PFSK-1 (cell line): Measurements from ENCODE around the gene CARMIL3.

ENCODE experiments used
- FOXP2 ChIP-seq: optimal IDR thresholded peaks from 2 replicates; pipeline ENCODE3; 2011; ENCODE audit warnings: borderline replicate concordance, control low read depth, inconsistent platforms; ENCODE audit not compliant: insufficient read depth; ENCODE audit errors: extremely low read length, extremely low read depth
- POLR2AphosphoS5 ChIP-seq: IDR thresholded peaks from 2 replicates; pipeline ENCODE4 v1.6.1; 2012; ENCODE audit warnings: low read depth, mild to moderate bottlenecking, control low read depth, low read length, moderate library complexity
- REST ChIP-seq, 2 experiments: IDR thresholded peaks; 2 replicates each; pipeline versions ENCODE4 v1.6.1 to v1.8.0; 2011 to 2012; ENCODE audit warnings: low read depth in 2 of 2, low read length in 2 of 2, control low read depth in 1 of 2, inconsistent platforms in 1 of 2, mild to moderate bottlenecking in 1 of 2, moderate library complexity in 1 of 2; ENCODE audit not compliant: insufficient read depth in 1 of 2
- SIN3A ChIP-seq: IDR thresholded peaks from 2 replicates; pipeline ENCODE4 v1.6.1; 2012; ENCODE audit warnings: mild to moderate bottlenecking, low read length, moderate library complexity, borderline replicate concordance; ENCODE audit not compliant: insufficient read depth
- TAF1 ChIP-seq: IDR thresholded peaks from 2 replicates; pipeline ENCODE4 v1.6.1; 2012; ENCODE audit warnings: low read length, control low read depth, borderline replicate concordance; ENCODE audit not compliant: insufficient read depth

Gene CARMIL3

GRCh38 chr14:24062216-24062980 lies 10.6 kb downstream of the CARMIL3 start:
- TF ChIP-seq POLR2AphosphoS5 (no peak), FOXP2 (no peak), TAF1 (no peak)

GRCh38 chr14:24063263-24063836 lies 11.5 kb downstream of the CARMIL3 start:
- TF ChIP-seq REST (IDR thresholded peaks at IDR 0.05; ENCODE audit: insufficient read depth in 1 of 2, low read depth in 2 of 2, low read length in 2 of 2) = no peak
- TF ChIP-seq SIN3A = no peak
- no peak for TF ChIP-seq POLR2AphosphoS5

- TF ChIP-seq FOXP2 (no peak), REST (IDR thresholded peaks at IDR 0.05; ENCODE audit: insufficient read depth in 1 of 2, low read depth in 2 of 2, low read length in 2 of 2) (no peak), TAF1 (no peak), POLR2AphosphoS5 (no peak), SIN3A (no peak)
Observed at GRCh38 chr14:24064091-24064795, 12.4 kb downstream of the CARMIL3 start.

- TF ChIP-seq TAF1 = no peak
- TF ChIP-seq FOXP2 = no peak
- no peak for TF ChIP-seq REST (IDR thresholded peaks at IDR 0.05; ENCODE audit: insufficient read depth in 1 of 2, low read depth in 2 of 2, low read length in 2 of 2)
- no peak for TF ChIP-seq POLR2AphosphoS5
- no peak for TF ChIP-seq SIN3A
Observed at GRCh38 chr14:24064856-24065255, 13.0 kb downstream of the CARMIL3 start.

DNA sequence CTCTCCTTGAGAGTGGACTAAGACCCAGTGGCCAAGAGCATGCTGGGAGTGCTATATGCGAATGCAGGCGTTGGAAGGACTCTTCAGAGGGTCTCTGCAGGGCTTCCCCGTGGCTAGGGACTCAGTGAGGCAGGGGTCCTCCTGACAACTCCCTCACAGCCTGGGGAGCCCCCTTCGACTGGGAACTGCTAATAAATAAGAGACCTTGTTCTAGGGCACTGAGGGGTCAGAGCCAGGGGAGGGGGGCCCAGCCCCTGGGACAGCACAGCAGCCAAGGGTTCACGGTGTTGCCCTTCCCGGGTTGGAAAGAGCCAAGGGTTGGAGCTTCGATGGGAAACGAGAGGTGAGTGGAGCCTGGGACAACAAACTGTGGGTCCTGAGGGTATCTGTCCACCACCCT lies 13.6 kb downstream of the CARMIL3 start:
- TF ChIP-seq TAF1 (no peak), FOXP2 (no peak), POLR2AphosphoS5 (no peak), REST (IDR thresholded peaks at IDR 0.05; ENCODE audit: insufficient read depth in 1 of 2, low read depth in 2 of 2, low read length in 2 of 2) (no peak), SIN3A (no peak)
